NCI-H146 treated with DMSO at 0.1 percent for 48 hours (cell line): ENCODE results near the gene ROCK2.
"Not testable (repeated sequence)": the region's sequence is repeated elsewhere in the genome, so short reads cannot be mapped to it uniquely, and the experiment has no call there.

Experiments
- DNase-seq: peaks from one replicate; lab custom pipeline; 2025; ENCODE audit not compliant: unreplicated experiment; lab: John Stamatoyannopoulos, UW

ROCK2 gene

DNA sequence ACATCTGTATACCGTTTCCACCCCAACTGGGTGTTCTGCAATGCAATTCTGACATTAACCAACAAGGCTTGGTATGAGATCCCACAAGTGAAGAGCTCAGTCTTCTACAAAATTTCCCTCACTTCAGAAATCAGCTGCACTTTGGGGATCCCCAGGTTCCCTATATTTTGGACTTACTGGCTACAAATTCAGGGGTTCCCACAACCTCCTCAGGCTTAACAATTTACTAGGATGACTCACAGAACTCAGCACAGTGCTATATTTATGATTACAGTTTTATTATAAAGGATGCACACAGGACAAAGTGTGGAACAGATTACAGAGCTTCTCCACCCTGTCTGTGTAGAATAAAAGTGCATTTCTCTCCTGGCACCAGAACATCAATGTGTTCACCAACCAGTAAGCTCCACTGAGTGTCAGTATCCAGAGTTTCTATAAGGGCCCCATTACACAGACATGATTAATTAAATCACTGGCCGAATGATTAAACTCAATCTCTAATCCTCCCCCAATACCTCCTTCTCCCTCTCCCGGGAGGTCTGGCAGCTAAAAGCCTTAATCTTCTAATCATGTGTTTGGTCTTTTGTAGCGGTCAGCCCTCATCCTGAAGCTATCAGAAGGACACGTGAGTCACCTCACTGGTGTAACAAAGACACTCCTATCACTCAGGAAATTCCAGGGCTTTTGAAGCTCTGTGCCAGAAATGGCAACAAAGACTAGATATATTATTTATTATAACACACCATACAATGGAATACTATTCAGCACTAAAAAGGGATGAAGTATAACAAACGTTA lies 104.6 kb downstream of the ROCK2 start:
- DNase-seq = no peak

DNA sequence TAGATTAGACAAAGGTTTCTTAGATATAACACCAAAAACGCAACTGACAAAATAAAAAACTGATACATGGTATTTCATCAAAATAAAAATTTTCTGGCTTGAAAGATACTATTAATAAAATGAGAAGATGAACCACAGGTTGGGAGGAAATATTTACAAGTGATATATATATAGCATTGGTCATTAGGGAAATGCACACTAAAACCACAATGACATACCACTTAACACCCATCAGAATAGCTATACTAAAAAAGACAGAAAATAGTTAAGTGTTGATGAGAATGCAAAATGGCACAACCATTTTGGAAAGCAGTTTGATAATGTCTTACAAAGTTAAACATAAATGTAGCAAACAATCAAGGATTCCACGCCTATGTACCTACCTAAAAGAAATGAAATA lies 105.3 kb downstream of the ROCK2 start:
- DNase-seq = no peak

DNA sequence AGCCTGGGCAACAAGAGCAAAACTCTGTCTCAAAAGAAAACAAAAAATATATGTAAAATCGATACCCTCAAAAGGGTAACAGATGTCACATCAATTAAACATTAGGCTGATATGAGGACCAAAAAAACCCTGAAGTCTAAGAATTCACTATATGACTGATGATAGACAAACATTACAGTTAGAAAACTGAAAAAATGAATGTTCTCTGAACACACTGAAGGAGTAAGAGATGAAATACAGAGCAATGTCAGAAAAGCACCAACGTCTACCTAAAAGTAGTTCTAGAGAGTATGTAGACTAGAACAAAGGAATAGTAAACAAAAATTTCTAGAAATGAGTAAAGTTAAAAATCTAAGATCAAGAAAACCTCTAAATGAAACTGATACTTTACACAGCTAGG lies 107.3 kb downstream of the ROCK2 start:
- DNase-seq = no peak

DNA sequence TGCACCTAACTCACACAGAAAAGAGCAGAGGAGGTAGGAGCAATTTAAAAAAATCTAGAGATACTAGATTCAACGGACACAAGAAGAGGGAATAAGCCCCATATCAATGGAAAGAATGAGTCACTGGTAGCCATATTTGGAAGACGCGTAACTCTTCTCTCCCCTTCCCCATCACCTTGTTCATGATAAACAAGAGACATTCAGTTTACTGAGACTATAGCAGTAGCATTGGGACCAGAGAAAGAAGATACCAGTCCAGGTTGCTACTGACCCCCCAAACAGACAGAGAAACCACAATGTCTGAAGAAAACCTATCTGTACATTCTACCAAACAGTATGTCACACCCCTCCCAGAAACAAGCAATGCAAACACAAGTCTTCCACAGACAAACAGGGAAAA lies 108.1 kb downstream of the ROCK2 start:
- no peak for DNase-seq

DNA sequence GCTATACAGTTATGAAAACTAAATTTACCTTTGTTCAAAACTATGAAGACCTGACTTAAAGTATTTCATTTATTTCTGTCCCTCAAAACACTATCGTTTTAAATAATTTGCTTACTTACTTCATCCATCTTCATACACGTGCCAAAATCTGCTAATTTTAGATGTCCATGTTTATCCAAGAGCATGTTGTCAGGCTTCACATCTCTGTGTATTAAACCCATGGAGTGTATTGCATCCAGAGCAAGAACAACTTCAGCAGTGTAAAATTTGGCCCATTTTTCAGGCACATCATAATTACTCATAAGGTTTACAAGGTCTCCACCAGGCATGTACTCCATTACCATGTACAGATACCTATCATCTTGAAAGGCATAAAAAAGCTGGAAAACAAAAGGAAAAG lies 108.9 kb downstream of the ROCK2 start:
- DNase-seq = no peak

DNA sequence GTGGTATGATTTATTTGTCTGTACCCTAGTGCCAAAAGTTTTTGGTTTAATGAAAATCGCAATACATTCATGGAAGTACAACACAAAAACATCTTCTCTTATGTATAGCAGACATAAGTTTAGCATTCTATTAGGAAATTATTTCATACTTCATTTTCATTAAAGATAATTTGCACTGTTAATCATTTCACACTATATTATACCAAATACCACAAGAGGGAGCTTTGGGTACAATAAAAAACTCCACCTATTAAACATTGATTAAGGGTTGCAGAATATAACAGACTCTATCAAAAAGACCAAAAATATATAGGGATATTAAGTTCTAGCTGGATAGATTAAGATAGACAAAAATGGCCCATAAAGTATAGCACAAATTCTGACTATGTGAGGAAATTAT lies 110.1 kb downstream of the ROCK2 start:
- DNase-seq = no peak

DNA sequence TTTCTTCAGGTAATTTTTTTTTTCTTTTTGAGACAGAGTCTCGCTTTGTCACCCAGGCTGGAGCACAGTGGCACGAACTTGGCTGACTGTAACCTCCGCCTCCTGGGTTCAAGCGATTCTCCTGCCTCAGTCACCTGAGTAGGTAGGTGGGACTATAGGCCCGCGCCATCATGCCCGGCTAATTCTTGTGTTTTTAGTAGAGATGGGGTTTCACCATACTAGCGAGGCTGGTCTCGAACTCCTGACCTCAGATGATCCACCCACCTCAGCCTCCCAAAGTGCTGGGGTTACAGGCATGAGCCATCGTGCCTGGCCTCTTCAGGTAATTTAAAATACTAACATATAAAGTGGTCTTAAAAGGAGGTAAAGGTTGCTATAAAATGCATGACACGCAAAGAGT lies 113.2 kb downstream of the ROCK2 start:
- not testable (repeated sequence) for DNase-seq

DNA sequence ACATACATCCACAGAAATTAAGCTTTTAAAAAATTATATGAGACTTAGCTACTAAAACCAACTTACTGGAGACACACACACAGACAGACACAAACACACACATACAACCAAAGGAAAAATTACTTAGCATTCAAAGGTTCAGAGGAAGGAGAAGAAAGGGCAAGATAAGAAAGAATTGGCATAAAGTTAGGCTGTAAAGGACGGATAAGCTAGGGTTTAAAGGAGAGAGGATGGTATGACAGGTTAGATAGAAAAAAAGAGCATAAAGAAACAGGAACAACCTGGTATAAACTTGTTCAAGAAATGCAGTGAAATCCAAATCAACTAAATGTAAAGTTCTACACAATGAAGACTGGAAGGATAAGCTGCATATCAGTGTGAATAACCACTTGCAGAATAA lies 115.7 kb downstream of the ROCK2 start:
- DNase-seq = no peak

DNA sequence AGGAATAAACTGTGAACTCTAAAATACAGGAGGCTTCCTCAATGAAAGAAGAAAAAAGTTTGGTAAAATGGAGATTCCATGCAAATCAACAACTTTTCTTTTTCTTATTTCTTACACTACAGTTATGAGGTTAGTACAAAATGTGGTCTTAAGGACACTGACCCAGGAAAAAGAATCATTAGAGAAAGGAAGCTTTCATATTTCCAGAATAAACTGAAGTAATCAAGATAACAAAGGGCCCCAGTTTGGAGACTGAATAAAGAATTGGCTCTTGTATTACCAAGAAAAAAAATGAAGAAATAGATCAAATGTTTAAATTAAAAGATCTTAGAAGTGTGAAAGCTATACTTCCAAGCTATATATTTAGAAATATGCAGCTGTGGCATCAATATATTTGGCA lies 116.8 kb downstream of the ROCK2 start:
- no peak for DNase-seq

DNA sequence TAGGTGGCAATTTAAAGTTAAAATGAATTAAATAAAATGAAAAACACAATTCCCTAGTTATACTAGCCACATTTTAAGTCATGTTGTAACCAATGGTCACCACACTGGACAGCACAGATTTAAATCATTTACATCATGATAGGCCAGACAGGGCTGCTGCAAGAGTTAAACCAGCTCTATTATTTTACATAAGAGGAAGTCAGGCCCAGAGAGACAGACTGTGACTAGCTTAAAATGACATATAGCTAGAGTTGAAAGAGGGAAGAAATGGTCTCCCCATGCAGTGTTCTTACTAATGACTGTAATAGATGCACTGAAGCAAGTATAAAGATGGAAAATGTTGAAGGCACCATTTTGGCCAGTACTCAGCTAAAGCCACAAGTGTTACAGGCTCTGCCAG lies 119.5 kb downstream of the ROCK2 start:
- no peak for DNase-seq

DNA sequence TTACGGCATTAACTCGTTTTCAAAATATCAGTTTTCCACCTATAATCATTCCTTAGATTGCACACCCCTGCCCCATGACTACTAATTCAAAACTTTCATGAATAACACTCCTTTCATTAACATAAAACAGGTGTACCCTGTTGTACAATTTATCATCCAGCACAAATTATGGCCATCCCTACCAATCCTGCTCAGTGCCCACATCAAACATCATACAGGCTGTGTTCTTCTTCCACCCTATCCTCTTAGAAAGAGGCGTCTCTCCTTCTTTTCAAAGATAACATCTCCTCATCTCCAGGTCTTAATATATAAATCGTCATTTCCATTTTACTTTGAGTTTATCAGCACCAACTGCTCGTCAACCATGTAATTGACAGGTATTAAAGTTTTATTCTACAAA lies 121.6 kb downstream of the ROCK2 start:
- no peak for DNase-seq

DNA sequence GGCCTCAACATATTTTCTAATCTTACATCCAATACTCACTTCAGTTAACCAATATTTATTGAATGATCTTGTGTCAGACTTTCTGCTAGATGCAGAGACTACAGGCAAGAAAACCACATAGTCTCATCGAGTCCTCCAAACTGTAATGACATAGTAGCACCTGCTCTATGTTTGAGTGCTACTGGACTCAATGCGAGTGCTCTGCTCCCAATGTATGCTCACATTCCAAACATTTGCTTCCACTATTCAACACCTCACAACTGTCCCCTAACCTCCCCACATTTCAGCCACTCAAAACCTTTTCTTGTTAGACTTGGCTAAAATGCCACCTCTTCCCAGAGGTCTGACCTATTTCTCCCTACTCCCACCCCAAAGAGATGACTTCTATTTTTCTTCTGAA lies 124.0 kb downstream of the ROCK2 start:
- DNase-seq = no peak

DNA sequence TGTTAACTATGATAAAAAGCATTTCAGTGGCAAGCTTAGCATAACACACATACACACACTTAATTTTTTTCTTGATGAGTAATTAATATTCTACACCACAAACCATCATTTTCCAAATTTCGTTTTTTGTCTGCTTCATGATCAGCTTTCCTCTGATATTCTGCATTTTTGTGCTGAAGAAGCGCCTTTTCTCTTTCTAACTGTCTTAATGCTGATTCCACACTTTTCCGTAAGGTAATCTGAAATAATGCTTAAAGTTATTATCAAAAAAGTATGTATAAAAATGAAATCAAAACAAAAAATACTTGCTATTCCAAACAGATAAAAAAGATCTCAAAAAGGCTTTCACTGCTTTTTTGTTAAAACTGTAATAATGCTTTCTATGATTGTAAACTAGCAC lies 129.0 kb downstream of the ROCK2 start:
- DNase-seq = no peak

DNA sequence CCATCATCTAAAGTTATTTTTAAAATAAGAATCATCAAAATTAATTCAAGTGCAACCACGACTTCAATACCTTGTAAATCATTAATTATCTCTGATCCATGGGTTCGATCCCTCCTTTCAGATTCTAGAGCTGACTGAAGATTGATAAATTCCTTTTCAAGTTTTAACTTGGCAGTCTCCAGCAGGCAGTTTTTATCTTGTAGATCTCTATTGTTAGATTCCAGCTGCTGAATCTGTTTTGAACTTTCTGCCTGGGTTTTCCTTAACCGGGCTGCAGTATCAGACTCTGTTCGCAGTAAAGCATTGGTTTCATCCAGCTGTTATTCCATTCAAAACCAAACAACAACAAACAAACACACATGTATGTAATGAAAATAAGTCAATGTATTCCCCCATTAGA lies 129.7 kb downstream of the ROCK2 start:
- no peak for DNase-seq

DNA sequence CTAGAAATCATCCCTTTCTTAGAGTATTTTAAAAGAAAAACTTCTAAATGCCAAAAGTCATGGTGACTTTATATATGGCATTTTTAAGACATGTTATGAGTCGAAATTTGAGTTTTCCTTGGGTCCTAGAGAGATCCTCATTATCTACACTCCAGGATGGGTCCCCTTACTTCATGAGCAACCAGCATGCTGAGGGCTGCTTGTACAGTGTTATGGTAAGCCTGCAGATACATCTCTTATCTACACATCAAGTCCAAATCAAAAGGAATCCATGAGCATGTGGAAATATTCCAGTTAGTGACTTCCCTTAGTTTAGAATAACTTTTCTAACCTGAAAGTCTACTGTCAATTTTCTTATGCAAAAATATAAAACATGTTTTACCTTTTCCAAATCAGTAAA lies 130.5 kb downstream of the ROCK2 start:
- DNase-seq = no peak

DNA sequence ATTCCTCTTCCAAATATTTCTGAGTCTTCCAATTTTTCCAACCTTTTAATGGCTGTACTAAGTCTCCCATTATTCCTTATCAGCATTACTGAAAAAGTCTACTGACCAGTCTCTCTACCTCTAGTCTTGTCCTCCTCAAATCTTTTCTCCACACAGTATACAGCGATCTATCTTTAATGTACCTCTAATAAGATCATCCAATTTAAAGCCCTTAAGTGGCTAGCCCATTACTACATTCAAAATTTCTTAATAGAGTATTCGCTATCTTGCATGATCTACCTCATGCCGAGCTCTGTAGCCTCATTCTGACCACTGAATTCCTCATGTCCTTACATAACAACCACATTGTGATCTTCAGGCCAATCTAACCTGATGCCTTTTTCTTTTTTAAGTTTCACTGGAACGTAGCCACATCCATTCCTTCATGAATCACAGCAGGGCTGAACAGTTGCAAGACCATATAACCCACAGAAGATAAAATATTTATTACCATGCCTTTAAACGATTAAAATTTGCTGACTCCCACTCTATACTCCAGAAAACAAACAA lies 131.3 kb downstream of the ROCK2 start:
- DNase-seq = no peak

DNA sequence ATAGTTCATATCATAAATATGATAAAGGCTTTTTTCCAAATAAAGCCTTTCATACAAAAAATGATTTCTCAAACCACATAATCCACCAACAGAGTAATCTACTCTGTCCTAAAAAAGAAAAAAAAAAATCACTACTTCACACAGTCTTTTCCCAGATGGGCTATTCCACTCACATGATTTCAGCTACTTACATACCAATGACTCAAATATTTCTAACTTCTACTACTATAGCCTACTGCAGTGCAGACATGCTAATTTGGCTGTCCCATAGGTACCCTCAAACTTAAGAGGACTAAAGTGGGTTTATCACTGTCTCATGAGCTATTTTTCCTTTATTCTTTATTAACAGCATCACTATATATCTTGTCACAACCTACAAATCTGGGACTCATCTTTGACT lies 131.8 kb downstream of the ROCK2 start:
- DNase-seq = no peak

DNA sequence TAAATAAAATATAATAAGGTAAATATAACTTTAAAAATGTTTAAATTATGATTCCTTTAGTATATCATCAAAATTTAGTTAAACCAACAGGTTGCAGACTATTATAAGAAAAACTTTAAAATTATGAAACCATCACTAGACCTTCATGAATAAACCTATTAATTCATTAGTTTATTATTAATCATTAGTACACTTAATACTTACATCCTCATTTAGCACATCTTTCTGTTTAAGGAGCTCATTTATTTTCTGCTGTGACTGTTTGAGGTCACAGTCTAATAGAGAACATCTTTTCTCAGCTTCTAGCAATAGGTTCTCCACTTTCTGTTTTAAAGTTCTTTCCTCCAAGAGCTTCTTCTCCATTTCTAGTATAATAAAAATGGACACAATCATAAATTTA lies 136.4 kb downstream of the ROCK2 start:
- DNase-seq = no peak

DNA sequence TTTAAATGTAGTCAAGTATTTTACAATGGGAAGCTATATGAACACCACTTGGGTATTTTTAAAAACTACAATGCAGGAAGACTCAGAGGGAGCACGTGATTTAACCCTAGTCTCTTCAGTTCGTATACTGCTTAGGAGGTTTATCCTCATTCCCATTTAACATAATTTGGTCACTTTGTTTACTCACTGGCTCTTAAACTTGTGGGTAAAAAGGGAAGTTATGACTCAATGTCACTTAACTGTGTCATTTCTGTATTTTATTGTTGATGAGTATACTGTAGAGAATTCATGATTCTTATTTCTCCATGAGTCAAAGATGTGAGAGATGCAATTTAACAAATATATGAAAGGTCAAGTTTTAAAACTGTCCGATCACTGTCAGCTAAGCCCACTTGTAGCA lies 141.0 kb downstream of the ROCK2 start:
- DNase-seq = no peak

DNA sequence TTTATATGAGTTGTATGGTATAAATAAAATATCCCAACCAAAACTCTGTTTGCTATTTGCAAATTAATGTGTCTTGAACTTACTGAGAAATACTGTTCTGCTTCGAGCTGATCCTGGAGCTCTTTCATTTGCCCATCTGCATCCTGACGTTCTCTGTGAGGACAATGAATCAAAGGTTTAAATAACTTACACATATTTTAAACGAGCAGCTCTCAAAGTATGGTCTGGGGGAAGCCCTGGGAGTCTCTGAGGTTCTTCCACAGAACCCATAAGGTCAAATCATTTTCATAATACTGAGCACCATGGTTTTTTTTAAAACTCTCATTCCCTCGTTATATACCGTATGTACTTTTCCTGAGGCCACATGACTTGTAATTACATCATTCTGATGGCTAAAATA lies 142.5 kb downstream of the ROCK2 start:
- no peak for DNase-seq

DNA sequence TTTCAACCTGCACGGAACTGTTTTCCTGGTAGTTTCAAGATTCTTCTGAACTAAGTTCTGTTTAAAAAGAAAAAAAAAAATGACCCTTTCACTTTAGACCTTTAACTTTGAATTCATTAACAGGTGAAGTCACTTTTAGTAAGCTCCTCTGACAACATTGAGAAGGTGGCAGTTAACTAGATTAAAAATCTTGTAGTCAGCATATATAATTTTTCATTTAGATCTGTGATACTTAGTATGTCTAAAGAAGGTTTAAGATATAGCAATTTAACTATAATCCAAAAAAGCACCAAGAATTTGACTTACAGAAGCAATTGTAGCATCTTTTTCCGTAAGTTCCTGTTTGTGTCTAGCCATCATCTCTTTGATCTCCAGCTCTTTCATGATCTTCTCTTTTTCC lies 143.8 kb downstream of the ROCK2 start:
- no peak for DNase-seq

DNA sequence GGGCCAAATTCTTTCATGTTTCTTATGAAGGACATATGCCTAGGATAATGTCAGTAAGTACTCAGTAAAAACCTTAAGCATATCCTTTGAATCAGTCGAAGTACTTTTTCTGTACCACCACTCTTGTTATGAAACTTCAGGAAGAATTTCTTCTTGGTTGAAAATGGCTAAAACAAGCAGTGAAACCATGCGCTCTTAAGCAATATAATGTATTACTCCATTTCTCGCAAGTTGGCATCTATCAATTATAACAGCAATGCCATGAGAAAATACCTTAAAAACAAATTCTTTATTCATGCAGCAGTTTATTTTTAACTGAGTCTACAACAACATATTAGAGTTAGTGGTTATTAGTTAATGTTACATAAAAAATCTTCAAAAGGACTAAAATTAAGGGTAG lies 148.2 kb downstream of the ROCK2 start:
- DNase-seq = no peak

DNA sequence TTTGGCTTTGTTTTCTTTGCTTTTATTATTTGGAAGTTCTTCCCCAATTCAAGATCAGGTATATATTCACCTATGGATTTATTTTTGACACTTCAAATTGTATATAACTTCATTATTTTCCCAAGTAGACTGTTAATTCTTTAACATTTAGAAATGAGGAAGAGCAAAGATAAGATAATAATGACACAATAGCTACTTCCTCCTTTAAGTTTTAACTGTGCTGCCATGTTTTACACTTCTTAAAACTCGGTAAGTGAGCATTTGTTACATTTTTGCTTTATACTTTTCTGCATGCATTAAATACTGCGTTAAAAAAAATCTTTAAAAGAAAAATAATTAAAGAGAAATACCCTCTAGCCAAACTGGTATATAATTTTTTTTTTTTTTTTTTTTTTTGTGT lies 156.7 kb downstream of the ROCK2 start:
- DNase-seq = no peak
